Measurements from ENCODE around the gene TACC3.

TACC3 gene

DNA sequence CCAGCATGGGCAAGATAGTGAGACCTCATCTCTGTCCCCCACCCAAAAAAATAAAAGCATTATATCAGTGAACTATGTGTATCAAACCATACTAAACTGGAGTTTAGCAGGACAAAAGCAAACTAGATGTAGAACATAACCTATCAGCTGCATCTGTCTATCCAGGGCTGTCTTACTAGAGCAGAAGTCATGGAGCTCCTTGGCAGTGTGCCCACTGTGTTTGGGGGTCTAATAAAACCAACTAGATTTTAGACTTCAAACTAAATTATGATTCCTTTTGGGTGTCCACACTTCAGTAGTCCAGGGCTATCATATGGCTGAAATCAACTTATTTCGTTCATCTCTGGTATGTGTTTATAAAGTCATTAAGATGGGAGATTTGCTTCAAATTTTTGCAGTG, 17.5 kb upstream of the TACC3 start:
- DNase-seq (ENCODE audit: low spot score) = no peak

DNA sequence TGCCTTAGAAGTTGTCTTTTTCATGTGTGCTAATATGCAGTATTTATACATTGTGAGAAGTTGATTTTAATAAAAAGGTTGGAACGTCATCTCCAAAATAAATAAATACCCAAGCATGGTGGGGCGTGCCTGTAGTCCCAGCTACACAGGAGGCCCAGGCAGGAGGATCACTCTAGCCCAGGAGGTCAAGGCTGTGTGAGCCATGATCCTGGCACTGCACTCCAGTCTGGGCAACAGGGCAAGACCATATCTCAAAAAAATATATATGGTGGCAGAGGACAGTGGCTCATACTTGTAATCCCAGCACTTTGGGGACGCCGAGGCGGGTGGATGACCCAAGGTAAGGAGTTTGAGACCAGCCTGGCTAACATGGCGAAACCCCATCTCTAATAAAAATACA, 15.6 kb upstream of the TACC3 start:
- DNase-seq (ENCODE audit: low spot score) = no peak

- no peak for DNase-seq (ENCODE audit: low spot score)
Measured at GRCh38 chr4:1706358-1706757, 15.0 kb upstream of the TACC3 start.

DNA sequence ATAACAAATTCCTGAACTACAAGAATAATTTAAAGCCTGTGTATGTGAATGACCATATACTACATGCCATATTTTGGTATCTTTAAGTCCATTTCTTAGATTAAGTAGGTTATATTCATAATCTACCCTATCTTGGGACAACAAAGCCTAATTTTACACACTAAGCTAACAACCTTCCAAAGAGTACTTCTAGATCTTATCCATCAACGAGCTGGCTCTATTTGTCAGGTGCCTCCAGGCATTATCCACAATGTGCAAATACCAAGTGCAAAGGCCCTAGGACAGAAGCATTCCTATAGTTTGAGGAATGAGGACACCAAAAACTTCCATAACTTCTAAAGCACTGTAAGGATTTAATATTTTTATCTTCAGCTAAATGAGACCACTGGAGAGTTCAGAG, 12.7 kb upstream of the TACC3 start:
- DNase-seq (ENCODE audit: low spot score) = no peak

GRCh38 chr4:1711055-1711570, 10.2 kb upstream of the TACC3 start:
- DNase-seq (ENCODE audit: low spot score) = no peak

GRCh38 chr4:1711571-1712215, 9.6 kb upstream of the TACC3 start:
- DNase-seq (ENCODE audit: low spot score) = peak; percentile 75

DNA sequence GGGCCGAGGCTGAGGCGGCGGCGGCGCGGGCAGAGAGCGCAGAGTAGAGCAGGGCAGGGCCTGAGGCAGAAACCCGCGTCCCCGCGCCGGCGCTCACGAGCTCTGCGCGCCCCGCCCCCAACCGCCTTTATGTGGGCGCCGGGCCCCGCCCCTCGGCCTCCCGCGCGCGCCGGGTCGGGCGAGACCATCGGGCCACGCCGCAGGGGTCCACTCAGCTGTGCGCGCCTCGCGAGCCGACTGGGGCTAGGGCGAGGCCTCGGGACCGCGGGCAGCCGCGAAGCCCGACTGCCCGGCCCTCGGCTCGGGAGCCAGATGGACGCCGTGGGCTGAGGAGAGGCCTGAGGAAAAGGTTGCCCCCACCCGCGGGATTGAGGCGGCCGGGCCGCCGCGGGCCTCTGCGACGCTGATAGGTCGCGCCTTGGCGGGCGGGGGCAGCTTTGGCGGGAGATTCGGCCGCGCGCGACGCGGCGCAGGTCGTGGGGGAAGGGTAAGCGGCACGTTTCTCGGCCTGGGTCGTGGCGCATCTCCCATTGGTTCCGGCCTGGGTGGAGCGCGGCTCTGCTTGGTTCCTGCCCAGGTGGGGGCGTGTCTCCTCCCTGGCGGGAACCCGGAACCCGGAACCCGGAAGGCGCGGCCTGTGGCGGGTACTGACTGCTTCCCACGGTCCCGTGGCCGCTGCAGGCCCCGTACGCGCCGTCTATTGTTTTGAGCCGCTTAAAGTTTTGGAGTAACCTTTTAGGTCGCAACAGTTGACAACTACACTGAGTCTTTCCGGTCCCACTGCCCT, 8.9 kb upstream of the TACC3 start, which contains the start of gene SLBP:
SLBP (minus strand) TSS at position 104 of the 787 bp plus-strand sequence. CDS start 131 bp downstream, outside the sequence.
- peak; percentile 94 for DNase-seq (ENCODE audit: low spot score)

DNA sequence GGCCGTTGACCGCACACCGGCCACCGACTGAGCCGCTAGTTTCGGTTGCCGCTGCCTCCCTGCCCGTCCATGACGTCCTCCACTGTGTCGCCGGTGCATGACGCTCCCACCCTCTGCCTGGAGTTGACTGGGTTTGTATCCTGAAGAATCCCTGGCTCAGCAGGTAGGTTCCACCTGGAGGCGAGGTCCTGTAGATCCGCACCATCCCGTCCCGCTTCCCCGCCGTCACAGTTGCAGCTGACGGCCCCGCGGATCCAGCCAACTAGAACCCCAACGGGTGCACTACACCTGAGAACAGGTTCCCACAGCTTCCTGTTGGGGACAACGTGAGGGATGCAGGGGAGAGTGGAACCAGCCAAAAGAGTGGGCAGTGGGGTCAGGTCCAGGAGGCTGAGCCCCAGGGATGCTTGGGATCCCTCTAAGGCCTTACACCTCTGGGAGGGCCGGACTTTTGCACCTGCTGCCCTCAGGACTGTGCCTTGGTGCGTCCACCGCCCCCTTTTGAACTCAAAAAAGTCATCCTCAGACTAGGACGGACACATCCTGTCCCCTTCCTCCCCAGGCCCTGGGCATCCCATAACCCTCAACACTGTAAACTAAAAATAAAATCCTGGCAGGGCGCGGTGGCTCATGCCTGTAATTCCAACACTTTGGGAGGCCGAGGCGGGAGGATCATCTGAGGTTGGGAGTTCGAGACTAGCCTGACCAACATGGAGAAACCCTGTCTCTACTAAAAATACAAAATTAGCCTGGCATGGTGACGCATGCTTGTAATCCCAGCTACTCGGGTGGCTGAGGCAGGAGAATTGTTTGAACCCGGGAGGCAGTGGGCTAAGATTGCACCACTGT, 8.1 kb upstream of the TACC3 start:
- DNase-seq (ENCODE audit: low spot score) = no peak

GRCh38 chr4:1714303-1715001, 6.9 kb upstream of the TACC3 start:
- DNase-seq (ENCODE audit: low spot score) = no peak

- DNase-seq (ENCODE audit: low spot score) = no peak
Measured at GRCh38 chr4:1715002-1715758, 6.1 kb upstream of the TACC3 start.

GRCh38 chr4:1716065-1716945, 5.0 kb upstream of the TACC3 start:
- no peak for DNase-seq (ENCODE audit: low spot score)

- DNase-seq (ENCODE audit: low spot score) = no peak
Measured at GRCh38 chr4:1717129-1718094, 3.9 kb upstream of the TACC3 start.

GRCh38 chr4:1718095-1718850, 3.0 kb upstream of the TACC3 start:
- no peak for DNase-seq (ENCODE audit: low spot score)

DNA sequence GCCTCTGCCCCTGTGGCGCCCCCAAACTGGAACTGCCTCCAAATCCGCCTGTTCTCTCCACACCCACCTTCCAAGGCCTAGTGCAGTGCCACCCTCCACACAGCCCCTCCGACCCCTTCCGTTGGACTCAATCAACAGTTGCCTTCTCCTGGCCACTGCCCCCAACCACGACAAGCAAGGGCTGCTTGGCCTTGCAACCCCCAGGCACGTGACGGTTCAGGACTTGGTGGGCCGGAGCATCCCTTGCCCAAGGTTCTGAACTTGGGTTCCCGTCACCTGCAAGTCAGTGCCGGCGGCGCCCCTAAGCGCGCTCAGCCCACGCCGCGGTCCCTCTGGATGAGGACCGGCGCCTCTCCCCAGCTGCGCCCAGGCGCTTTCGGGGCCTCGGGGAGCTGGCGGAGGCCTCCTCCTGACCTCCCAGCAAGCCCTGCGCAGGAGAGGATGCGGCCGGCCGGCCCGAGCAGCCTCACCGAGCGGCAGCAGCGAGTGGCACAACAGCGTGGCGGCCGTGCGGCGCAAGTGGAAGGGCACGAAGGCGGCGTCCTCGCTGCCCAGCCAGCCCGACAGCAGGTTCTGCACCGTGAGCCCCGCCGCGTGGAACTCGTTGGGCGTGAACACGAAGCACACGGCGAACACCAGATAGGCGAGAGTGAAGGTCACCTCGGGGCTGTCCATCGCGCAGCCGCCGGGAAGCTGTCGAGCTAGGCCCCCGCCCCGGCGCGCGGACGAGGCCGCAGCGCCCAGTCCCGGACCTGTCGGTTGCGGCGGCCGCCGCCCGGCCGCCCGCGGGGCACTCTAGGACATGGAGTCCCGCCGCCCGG, 948 bp upstream of the TACC3 start:
- DNase-seq (ENCODE audit: low spot score) = no peak

DNA sequence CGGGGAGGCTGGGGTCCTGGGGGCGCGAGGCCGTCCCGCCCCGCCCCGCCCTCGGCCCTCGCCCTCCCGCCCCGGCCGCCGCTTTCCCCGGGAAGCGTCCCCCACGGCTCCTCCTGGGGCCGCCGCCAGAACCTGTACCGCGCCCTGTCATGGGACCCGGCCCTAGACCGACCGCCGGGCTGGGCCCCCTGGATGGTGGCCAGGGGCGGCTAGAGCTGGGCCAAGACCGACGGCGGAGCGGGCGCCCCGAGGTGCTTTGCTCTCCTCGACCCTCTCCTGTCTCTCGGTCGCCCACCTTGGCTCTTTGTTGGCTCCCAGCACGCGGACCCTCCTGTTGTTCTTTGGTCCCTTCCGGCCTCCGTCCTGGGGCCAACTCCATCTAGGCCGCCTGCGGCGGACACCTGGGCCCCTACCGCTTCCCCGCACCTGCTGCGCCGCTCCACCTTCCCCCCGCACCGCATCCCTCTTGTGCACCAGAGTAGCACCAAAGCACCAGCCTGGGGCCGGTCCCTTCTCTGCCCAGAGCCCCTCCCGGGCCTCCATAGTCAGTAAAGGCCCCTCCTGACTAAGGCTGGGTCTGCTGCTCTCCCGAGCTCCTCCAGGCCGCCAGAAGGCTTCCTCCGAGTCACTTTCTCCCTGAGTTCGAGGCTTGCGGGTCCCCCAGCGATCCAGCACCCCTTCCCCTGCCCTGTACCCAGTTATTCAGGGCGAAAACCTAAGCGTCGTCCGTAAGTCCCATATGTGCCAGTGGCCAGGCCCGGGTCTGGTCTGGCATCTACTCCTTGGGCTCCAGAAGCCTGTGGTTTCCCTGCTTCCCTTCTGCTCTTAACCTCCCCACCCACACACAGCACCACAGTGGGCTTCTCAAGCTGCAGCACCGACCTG, 587 bp downstream of the TACC3 start:
- no peak for DNase-seq (ENCODE audit: low spot score)

- no peak for DNase-seq (ENCODE audit: low spot score)
Measured at GRCh38 chr4:1722551-1723118, 1.3 kb downstream of the TACC3 start.
